H54 (cell line): ENCODE results near the gene FAM76A.

Source experiments
- DNase-seq: peaks from one replicate; pipeline ENCODE4 v3.0.0; 2011; ENCODE audit warnings: low spot score, mixed read lengths; ENCODE audit not compliant: insufficient read length
- FAIRE-seq: peaks from 3 replicates; lab custom pipeline; 2011; peaks lifted over from hg19 to GRCh38; lab: Jason Lieb, UNC
- POLR2A ChIP-seq: IDR thresholded peaks from 2 replicates; pipeline ENCODE4 v1.6.1; 2011; ENCODE audit warnings: low read depth, mild to moderate bottlenecking, low read length

The FAM76A gene

GRCh38 chr1:27811741-27812500, 86.2 kb downstream of the FAM76A start:
- no peak for DNase-seq
- TF ChIP-seq POLR2A, result no peak
- FAIRE-seq, result no peak
